ENCODE data around the gene TTC39A. TPM values are rescaled to one million over a fixed set of nuclear protein-coding genes. Genes with fewer than 3 reads are reported as not detected.
A peak's percentile ranks its signal among the peaks of the same experiment; 100 is the strongest.

The TTC39A gene
- total RNA-seq, 1 donor from 2014 or later, result 11.5 TPM

DNA sequence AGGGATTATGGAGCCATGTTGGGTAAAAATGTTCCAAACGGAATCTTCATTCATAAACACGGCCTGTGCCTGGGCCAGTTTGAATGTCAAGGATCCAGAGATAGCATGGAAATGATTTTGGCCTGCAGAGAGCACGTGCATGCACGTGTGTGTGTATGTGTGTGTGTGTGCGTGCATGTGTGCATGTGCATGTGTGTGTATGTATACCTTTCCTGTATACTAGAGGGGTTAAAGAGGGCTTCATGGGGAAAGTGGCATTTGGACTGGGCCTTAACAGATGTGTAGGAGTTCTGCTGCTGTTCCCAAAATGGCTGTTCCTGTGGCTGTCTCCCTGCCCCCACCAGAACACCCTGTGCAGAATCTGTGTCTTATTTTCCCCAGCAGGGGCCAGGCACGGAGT lies 21.7 kb downstream of the TTC39A start:
- Histone ChIP-seq H3K36me3 (no peaks in the 10 kb centered on the region), H3K9me3 (no peaks in the 10 kb centered on the region), H3K27ac (no peak overlapping the region), H3K4me1 (peaks cover 9% of the 10 kb centered on the region), H3K4me3 (no peak overlapping the region), H3K27me3 (no peaks in the 10 kb centered on the region)
- intact Hi-C loops (cut with DNase I), result no loop called here
- DNase-seq (ENCODE audit: extremely low spot score in 2 of 2), result no peak
- TF ChIP-seq, protein P1, sequence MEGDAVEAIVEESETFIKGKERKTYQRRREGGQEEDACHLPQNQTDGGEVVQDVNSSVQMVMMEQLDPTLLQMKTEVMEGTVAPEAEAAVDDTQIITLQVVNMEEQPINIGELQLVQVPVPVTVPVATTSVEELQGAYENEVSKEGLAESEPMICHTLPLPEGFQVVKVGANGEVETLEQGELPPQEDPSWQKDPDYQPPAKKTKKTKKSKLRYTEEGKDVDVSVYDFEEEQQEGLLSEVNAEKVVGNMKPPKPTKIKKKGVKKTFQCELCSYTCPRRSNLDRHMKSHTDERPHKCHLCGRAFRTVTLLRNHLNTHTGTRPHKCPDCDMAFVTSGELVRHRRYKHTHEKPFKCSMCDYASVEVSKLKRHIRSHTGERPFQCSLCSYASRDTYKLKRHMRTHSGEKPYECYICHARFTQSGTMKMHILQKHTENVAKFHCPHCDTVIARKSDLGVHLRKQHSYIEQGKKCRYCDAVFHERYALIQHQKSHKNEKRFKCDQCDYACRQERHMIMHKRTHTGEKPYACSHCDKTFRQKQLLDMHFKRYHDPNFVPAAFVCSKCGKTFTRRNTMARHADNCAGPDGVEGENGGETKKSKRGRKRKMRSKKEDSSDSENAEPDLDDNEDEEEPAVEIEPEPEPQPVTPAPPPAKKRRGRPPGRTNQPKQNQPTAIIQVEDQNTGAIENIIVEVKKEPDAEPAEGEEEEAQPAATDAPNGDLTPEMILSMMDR (IDR thresholded peaks at IDR 0.05), result no peak
- TF ChIP-seq POLR2AphosphoS5 (IDR thresholded peaks at IDR 0.05; ENCODE audit: insufficient read depth in 1 of 2, low read depth in 1 of 2) (no peak), POLR2A (IDR thresholded peaks at IDR 0.05) (no peak)

DNA sequence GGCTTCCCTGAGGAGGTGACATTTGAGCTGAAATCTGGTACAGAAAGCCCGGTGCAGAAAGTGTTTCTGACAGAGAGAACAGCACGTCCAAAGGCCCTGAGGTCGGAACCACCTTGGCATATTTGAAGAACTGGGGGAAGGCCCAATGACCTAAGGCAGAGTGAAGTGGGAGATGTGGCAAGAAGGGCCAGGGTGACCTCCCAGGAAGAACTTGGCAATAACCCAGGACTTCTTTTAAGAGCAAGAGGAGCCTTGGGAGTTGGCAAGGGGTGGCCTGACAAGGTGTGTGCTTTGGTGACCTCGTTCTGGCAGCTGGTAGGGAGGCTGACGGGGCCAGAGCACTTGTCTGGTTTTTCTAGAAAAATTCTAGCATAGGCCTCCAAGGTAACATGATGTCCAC lies 23.4 kb downstream of the TTC39A start:
- intact Hi-C loops (cut with DNase I), result no loop called here
- Histone ChIP-seq H3K36me3 (no peaks in the 10 kb centered on the region), H3K4me3 (no peak overlapping the region), H3K27me3 (no peaks in the 10 kb centered on the region), H3K27ac (no peak overlapping the region), H3K4me1 (peaks cover 8% of the 10 kb centered on the region), H3K9me3 (no peaks in the 10 kb centered on the region)
- TF ChIP-seq, protein P1 (IDR thresholded peaks at IDR 0.05), result no peak
- TF ChIP-seq POLR2AphosphoS5 (IDR thresholded peaks at IDR 0.05; ENCODE audit: insufficient read depth in 1 of 2, low read depth in 1 of 2) (no peak), POLR2A (IDR thresholded peaks at IDR 0.05) (no peak)
- DNase-seq (ENCODE audit: extremely low spot score in 2 of 2), result no peak

DNA sequence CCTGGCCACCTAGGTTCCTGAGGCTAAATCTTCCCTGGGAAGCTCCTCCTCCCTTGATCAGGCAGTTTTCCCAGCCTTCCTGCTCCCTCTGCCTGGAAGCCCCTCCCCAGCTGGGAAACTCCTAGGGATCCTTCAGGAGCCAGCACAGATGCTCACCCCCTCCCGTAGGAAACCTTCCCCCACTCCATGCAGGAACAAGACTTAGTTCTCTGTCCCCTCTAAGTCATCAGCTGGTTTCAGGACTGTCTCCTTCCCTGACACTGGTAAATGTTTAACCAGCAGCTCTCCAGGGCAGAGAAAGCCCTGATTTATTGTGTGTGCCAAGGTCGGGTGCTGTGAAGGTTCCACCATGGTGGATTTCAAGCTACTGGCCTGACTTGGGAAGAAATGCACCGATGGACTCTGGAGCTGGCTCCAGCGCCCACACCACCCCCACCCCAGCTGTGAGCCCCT lies 25.0 kb downstream of the TTC39A start:
- no peak overlapping the region for H3K4me3 ChIP-seq
- H3K27ac ChIP-seq, result no peak overlapping the region
- no peak for TF ChIP-seq POLR2A (IDR thresholded peaks at IDR 0.05)
- TF ChIP-seq, protein P1 (IDR thresholded peaks at IDR 0.05), result no peak
- TF ChIP-seq POLR2AphosphoS5 (IDR thresholded peaks at IDR 0.05; ENCODE audit: insufficient read depth in 1 of 2, low read depth in 1 of 2), result no peak
- intact Hi-C loops (cut with DNase I), result no loop called here
- DNase-seq (ENCODE audit: extremely low spot score in 2 of 2), result peak in 1 of 2 donors; percentile 80
- no peaks in the 10 kb centered on the region for H3K27me3 ChIP-seq
- H3K36me3 ChIP-seq, result no peaks in the 10 kb centered on the region
- no peaks in the 10 kb centered on the region for H3K9me3 ChIP-seq
- peaks cover 8% of the 10 kb centered on the region for H3K4me1 ChIP-seq

DNA sequence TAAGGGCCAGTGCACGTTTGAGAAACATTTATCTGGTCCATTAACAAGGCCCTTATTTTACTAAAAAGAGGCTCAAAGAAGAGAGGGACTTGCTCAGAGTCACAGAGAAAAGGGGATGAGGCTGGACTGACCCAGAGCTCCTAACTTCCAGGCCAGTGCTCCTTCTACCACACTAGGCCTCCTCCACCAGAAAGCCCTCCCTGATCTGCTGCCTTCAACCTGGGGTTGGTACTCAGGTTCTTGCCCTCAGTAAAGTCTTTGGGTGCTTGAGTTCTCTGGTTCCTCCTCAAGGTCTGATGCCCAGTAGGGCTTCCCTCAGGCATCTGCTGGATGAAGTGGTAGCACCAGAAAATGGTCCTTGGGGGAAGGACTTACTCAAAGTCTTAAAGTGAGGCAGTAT lies 26.0 kb downstream of the TTC39A start:
- no peak overlapping the region for H3K4me3 ChIP-seq
- H3K27ac ChIP-seq, result no peak overlapping the region
- H3K36me3 ChIP-seq, result no peaks in the 10 kb centered on the region
- no peaks in the 10 kb centered on the region for H3K27me3 ChIP-seq
- peaks cover 8% of the 10 kb centered on the region for H3K4me1 ChIP-seq
- no peak for DNase-seq (ENCODE audit: extremely low spot score in 2 of 2)
- no peaks in the 10 kb centered on the region for H3K9me3 ChIP-seq
- TF ChIP-seq POLR2A (IDR thresholded peaks at IDR 0.05), result no peak
- no peak for TF ChIP-seq POLR2AphosphoS5 (IDR thresholded peaks at IDR 0.05; ENCODE audit: insufficient read depth in 1 of 2, low read depth in 1 of 2)
- TF ChIP-seq, protein P1 (IDR thresholded peaks at IDR 0.05), result no peak
- intact Hi-C loops (cut with DNase I), result no loop called here

DNA sequence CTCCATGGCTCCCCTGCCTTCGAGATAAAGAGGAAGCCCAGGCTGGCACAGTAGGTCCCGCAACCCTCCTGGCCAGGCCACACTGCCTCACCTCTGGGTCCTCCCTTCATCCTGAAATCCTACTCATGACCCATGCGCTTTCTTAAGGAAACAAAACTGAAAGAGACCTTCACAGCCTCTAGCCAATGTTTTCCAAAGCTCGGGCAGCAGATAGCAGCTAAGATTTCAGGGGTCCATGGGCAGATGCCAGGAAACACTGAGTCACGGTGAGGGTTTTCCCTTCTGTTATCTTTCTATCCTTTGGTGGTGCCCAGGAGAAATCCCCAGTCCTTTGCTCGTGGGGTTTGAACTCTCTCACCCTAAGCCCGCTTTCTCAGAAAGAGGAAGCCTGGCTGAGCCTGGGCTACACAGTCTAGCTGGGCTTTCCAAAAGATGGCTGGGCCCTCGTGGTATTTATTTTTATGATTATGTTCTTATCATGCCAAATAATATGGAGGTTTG lies 26.6 kb downstream of the TTC39A start:
- DNase-seq (ENCODE audit: extremely low spot score in 2 of 2), result no peak
- TF ChIP-seq, protein P1 (IDR thresholded peaks at IDR 0.05), result no peak
- TF ChIP-seq POLR2AphosphoS5 (IDR thresholded peaks at IDR 0.05; ENCODE audit: insufficient read depth in 1 of 2, low read depth in 1 of 2) (no peak), POLR2A (IDR thresholded peaks at IDR 0.05) (no peak)
- intact Hi-C loops (cut with DNase I), result no loop called here
- Histone ChIP-seq H3K4me1 (peaks cover 8% of the 10 kb centered on the region), H3K27ac (no peak overlapping the region), H3K27me3 (no peaks in the 10 kb centered on the region), H3K4me3 (no peak overlapping the region), H3K36me3 (no peaks in the 10 kb centered on the region), H3K9me3 (no peaks in the 10 kb centered on the region)

All from vagina (tissue), 2 donors.